ENCODE results near the gene NDUFV3. TPM values are rescaled to one million over a fixed set of nuclear protein-coding genes. Genes with fewer than 3 reads are reported as not detected.

The NDUFV3 gene
- total and polyA plus RNA-seq, 2 of the 13 experiments (the other 11 are each of a cell fraction or from before 2014, with no cell fraction given) = 14.2 to 29.6 TPM

DNA sequence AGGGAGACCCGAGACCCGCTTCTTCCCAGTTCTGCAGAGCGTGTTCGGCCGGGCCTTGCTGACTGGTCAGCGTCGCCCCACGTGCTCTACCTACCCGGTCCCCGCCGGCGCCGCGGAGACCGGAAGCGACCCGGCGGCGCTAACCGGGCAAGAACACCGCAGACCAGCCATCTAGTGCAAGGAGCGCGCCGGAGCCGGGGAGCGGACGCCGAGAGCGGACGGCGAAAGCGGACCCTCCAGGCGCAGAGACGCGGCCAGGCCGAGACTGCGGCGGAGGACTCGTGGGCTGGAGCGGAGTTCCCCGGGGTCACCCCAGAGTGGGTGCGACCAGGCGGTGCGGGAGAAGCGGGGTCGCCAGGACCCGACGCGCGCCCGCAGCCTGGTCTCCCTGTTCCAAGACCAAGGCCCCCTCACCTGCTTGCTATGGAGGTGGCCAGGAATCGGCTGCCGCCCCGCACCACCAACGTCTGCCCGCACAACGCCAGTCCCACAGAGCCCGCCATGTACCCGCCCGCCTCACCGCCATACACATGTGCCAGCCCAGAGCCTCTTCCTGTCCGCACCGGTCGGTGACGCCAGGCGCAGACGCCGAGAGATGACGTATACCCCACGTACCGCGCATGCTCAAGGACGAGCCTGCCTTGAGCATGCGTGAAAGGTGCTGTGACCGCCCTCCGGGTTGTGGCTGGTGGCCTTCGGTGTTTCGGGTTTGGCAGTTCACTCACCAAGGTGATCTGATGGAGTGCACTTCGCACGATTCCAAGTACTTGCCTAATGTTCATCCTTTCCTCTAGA is 13.9 kb upstream of the NDUFV3 start, which contains the start of gene WDR4 (continued):
- TF ChIP-seq, protein P1, sequence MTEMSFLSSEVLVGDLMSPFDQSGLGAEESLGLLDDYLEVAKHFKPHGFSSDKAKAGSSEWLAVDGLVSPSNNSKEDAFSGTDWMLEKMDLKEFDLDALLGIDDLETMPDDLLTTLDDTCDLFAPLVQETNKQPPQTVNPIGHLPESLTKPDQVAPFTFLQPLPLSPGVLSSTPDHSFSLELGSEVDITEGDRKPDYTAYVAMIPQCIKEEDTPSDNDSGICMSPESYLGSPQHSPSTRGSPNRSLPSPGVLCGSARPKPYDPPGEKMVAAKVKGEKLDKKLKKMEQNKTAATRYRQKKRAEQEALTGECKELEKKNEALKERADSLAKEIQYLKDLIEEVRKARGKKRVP (CRISPR knock-in tag; IDR thresholded peaks at IDR 0.05) = 0 out of 4 replicates have a peak, but pooled peaks of 1 of the 2 experiments have one; percentile 38
- TF ChIP-seq ATRX (CRISPR knock-in tag; IDR thresholded peaks at IDR 0.05; ENCODE audit: borderline replicate concordance) (no peak), NCOA5 (CRISPR knock-in tag; IDR thresholded peaks at IDR 0.05) (no peak), ZNF225 (CRISPR knock-in tag; IDR thresholded peaks at IDR 0.05) (peak; percentile 49; the same call in 1 of the 2 replicates), ZNF672 (CRISPR knock-in tag; IDR thresholded peaks at IDR 0.05) (peak; percentile 76; the same call in 1 of the 2 replicates), ZMYM2 (CRISPR knock-in tag; IDR thresholded peaks at IDR 0.05) (no peak), NFE2 (CRISPR knock-in tag; IDR thresholded peaks at IDR 0.05) (no peak), HIVEP1 (CRISPR knock-in tag; IDR thresholded peaks at IDR 0.05) (peak; percentile 25; the same call in 1 of the 2 replicates), KDM1A (CRISPR knock-in tag; IDR thresholded peaks at IDR 0.05) (no peak), ZMYM4 (CRISPR knock-in tag; IDR thresholded peaks at IDR 0.05) (peak; percentile 72; the same call in 1 of the 2 replicates), BRD4 (CRISPR knock-in tag; IDR thresholded peaks at IDR 0.05) (peak; percentile 74; the same call in 1 of the 2 replicates), HDAC1 (CRISPR knock-in tag; IDR thresholded peaks at IDR 0.05) (peak; percentile 99), MLLT10 (CRISPR knock-in tag; IDR thresholded peaks at IDR 0.05) (peak; percentile 56; the same call in 1 of the 2 replicates), ZNF543 (CRISPR knock-in tag; IDR thresholded peaks at IDR 0.05) (0 out of 2 replicates have a peak, but pooled peaks have one; percentile 67), ZNF367 (CRISPR knock-in tag; IDR thresholded peaks at IDR 0.05; ENCODE audit: borderline replicate concordance) (no peak), ZNF33B (CRISPR knock-in tag; IDR thresholded peaks at IDR 0.05) (no peak), TGIF2 (CRISPR knock-in tag; IDR thresholded peaks at IDR 0.05) (peak; percentile 75), SP4 (CRISPR knock-in tag; IDR thresholded peaks at IDR 0.05) (no peak), TCF12 (IDR thresholded peaks at IDR 0.05) (no peak), TCF12 (CRISPR knock-in tag; IDR thresholded peaks at IDR 0.05) (no peak), TP53 (CRISPR knock-in tag; conservative IDR thresholded peaks at IDR 0.05) (no peak), ZNF205 (CRISPR knock-in tag; IDR thresholded peaks at IDR 0.05) (no peak), PHF21A (CRISPR knock-in tag; IDR thresholded peaks at IDR 0.05) (no peak), SAP130 (CRISPR knock-in tag; IDR thresholded peaks at IDR 0.05; ENCODE audit: low read depth) (peak; percentile 99), ZNF766 (CRISPR knock-in tag; IDR thresholded peaks at IDR 0.05; ENCODE audit: borderline replicate concordance) (no peak), AGO1 (IDR thresholded peaks at IDR 0.05; ENCODE audit: low read depth, low read length, poor library complexity, severe bottlenecking) (no peak), JUNB (CRISPR knock-in tag; IDR thresholded peaks at IDR 0.05; ENCODE audit: borderline replicate concordance) (no peak)
- TF ChIP-seq, protein P2, sequence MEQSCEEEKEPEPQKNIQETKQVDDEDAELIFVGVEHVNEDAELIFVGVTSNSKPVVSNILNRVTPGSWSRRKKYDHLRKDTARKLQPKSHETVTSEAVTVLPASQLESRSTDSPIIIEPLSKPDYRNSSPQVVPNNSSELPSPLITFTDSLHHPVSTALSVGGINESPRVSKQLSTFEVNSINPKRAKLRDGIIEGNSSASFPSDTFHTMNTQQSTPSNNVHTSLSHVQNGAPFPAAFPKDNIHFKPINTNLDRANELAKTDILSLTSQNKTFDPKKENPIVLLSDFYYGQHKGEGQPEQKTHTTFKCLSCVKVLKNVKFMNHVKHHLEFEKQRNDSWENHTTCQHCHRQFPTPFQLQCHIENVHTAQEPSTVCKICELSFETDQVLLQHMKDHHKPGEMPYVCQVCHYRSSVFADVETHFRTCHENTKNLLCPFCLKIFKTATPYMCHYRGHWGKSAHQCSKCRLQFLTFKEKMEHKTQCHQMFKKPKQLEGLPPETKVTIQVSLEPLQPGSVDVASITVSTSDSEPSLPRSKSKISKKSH (CRISPR knock-in tag; IDR thresholded peaks at IDR 0.05; ENCODE audit: borderline replicate concordance) = peak; percentile 38; the same call in 1 of the 2 replicates
- TF ChIP-seq, protein P3, sequence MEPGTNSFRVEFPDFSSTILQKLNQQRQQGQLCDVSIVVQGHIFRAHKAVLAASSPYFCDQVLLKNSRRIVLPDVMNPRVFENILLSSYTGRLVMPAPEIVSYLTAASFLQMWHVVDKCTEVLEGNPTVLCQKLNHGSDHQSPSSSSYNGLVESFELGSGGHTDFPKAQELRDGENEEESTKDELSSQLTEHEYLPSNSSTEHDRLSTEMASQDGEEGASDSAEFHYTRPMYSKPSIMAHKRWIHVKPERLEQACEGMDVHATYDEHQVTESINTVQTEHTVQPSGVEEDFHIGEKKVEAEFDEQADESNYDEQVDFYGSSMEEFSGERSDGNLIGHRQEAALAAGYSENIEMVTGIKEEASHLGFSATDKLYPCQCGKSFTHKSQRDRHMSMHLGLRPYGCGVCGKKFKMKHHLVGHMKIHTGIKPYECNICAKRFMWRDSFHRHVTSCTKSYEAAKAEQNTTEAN (CRISPR knock-in tag; conservative IDR thresholded peaks at IDR 0.05) = 0 out of 2 replicates have a peak, but pooled peaks have one; percentile 37
